Activated CD8-positive, alpha-beta memory T cell treated with anti-CD3 and anti-CD28 coated beads for 48 hours (primary cell): ENCODE data around the gene ACER3.
A peak's percentile ranks its signal among the peaks of the same experiment; 100 is the strongest.
"Not testable (repeated sequence)": the region's sequence is repeated elsewhere in the genome, so short reads cannot be mapped to it uniquely, and the experiment has no call there.

Experiments
- DNase-seq, 3 experiments: peaks; one replicate each; pipeline ENCODE4 v3.0.0-alpha.2; 2020; ENCODE audit warnings: low read depth in 2 of 3, low spot score in 2 of 3

ACER3 gene

GRCh38 chr11:77036398-77036797 lies 175.7 kb downstream of the ACER3 start:
- no peak for DNase-seq

DNA sequence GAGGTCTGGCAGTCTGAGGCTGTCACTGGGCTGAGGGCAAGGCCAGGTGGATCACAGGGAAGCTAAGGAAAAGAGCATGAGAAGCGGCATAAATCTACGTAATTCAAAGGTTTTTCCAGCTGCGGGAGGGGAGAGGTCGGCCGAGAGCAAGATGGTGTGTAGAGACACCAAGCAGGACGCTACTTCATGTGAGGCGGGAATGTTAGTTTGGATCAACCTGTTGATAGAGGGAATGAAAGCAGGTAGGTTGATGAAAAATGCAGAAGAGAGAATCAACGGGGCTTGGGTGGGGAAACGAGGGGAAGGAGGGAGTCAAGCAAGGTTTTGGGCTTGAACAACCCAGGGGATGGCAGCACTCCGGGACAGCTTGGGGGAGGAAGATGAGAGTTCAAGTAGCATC lies 176.3 kb downstream of the ACER3 start:
- DNase-seq: no peak

DNA sequence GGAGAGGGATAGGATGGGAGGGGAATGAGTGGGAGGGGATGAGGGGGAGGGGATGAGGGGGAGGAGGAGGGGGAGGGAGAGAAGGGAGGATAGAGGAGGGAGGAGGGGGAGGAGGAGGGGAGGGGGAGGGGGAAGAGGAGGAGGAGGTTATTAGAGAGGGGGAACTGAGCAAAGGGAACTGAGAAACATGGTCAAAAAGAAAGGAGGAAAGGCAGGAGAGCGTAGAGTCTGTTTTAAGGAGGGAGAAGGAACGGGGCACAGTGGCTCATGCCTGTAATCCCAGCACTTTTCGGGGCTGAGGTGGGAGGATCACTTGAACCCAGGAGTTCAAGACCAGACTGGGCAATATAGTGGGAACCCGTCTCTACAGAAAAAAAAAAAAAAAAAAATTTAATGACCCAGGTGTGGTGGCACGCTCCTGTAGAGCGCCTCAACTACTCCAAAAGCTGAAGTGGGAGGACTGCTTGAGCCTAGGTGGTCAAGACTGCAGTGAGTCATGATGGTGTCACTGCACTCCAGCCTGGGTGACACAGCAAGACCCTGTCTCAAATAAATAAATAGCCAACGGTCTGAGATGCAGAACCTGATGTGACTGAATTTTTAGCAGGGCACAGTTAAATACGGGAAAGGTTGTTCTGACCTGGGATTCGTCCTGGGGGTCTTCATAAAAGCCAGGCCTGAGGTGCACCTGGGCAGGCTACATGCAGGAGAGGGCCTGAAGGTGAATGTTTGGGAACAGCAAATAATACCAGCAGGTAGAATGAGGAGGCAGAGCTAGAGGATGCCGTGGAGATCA lies 177.5 kb downstream of the ACER3 start:
- no peak for DNase-seq

- no peak for DNase-seq
These were observed 178.2 kb downstream of the ACER3 start for GRCh38 chr11:77038825-77039326.

DNA sequence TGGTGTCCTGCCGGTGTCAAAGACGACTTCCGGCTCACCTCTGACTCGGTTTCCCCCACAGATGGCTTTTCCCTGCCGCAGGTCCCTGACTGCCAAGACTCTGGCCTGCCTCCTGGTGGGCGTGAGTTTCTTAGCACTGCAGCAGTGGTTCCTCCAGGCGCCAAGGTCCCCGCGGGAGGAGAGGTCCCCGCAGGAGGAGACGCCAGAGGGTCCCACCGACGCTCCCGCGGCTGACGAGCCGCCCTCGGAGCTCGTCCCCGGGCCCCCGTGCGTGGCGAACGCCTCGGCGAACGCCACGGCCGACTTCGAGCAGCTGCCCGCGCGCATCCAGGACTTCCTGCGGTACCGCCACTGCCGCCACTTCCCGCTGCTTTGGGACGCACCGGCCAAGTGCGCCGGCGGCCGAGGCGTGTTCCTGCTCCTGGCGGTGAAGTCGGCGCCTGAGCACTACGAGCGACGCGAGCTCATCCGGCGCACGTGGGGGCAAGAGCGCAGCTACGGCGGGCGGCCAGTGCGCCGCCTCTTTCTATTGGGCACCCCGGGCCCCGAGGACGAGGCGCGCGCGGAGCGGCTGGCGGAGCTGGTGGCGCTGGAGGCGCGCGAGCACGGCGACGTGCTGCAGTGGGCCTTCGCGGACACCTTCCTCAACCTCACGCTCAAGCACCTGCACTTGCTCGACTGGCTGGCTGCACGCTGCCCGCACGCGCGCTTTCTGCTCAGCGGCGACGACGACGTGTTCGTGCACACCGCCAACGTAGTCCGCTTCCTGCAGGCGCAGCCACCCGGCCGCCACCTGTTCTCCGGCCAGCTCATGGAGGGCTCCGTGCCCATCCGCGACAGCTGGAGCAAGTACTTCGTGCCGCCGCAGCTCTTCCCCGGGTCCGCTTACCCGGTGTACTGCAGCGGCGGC lies 179.0 kb downstream of the ACER3 start:
- DNase-seq: no peak

DNA sequence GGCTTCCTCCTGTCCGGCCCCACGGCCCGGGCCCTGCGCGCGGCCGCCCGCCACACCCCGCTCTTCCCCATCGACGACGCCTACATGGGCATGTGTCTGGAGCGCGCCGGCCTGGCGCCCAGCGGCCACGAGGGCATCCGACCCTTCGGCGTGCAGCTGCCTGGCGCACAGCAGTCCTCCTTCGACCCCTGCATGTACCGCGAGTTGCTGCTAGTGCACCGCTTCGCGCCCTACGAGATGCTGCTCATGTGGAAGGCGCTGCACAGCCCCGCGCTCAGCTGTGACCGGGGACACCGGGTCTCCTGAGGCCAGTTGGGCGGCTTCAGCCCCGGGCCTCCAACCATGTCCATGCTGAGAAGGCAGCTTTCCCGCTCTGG lies 179.7 kb downstream of the ACER3 start:
- DNase-seq: no peak

DNA sequence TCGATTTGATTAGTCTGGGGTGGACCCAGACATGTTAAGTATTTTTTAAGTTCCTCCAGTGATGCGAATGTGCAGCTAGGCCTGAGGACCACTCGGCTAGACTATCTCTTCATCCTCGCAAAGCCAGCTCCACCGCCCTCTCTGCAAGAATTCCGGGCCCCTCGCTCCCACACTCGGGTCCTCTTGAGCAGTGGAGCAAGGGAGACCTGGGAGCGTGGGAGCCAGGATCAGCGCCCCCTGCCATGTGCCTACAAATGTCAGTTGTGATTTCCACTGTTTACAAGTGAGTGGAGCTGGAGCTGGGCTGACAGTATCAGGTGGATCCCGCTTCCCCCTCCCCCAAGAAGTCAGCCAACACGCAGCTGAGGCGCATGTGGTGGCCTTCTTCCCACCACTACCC lies 180.2 kb downstream of the ACER3 start:
- DNase-seq: no peak

DNA sequence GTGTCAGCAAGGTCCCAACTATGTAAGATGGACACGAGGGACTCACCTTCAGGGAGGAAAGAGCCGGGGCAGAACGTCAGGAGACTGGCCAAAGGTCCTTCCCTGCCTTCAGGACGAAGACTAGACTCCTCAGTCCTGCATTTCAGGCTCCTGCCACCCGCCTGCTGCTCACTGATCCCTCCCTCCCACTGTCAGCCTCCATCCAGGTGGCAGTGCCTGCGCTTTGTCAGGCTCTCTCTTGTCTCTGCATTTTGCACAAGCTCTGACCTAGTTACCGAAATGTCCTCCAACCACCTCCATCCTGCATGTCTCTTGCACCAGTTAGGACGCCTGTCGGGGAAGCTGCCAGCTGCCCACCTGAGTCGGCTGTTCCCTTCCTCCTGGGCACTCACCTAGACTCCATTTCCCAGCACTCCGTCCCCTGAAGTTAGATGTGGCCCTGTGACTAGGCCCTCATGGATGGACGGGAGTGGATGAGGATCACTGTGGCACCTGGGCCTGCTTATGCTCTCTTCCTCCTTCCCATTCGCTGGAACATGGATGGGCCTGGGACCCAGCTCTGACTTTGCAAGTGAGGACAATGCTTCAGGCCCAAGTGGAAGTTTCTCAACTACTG lies 181.5 kb downstream of the ACER3 start:
- DNase-seq: no peak

DNA sequence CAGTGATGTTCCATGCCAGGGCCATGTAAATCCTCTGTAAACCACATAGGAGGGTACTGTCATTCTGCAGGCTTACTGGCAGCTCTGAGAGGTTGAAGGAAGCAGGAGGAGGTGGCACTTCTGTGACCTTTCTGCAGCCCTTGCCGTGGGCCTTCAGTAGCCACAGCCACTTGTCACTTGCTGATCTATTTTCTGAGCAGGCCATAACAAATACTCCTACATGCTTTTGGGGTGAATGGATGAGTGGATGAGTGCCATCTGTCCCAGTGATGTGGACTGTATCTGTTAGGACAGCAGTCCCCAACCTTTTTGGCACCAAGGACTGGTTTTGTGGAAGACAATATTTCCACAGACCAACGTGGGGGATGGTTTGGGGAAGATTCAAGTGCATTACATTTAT lies 183.6 kb downstream of the ACER3 start:
- no peak for DNase-seq

GRCh38 chr11:77044886-77045285 lies 184.2 kb downstream of the ACER3 start:
- DNase-seq: no peak

- DNase-seq: peak in 1 of 3 experiments; percentile 40
These were observed 185.4 kb downstream of the ACER3 start for GRCh38 chr11:77046060-77046501.

DNA sequence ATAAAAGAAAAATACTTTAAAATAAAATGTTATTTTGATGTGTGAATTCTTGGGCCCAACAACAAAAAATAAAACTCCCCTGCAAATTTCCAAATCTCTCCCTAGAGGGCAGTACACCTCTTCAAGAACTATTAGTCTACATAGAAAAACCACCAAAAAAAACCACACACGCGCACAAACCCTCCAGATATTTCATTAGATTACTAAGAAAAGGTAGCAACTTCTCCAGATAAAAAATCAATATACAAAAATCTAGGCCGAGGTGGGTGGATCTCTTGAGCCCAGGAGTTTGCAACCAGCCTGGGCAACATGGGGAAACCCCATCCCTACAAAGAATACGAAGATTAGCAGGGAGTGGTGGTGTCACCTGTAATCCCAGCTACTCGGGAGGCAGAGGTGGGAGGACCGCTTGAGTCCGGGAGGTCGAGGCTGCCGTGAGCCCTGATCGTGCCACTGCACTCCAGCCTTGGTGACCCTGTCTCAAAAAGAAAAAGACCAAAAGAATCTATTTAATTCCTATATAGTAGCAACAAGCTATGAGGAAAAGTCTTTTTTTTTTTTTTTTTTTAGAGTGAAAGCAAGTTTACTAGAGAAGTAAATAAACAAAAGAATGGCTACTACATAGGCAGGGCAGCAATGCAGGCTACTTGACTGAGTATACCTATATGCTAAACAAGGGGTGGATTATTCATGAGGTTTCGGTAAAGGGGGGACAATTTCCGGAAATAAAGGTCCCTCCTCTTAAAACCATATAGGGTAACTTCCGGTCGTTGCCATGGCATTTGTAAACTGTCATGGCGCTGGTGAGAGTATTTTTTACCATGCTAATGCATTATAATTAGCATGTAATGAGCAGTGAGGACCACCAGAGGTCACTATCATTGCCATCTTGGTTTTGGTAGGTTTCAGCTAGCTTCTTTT lies 186.5 kb downstream of the ACER3 start:
- DNase-seq: peak in 1 of 3 experiments; percentile 45

DNA sequence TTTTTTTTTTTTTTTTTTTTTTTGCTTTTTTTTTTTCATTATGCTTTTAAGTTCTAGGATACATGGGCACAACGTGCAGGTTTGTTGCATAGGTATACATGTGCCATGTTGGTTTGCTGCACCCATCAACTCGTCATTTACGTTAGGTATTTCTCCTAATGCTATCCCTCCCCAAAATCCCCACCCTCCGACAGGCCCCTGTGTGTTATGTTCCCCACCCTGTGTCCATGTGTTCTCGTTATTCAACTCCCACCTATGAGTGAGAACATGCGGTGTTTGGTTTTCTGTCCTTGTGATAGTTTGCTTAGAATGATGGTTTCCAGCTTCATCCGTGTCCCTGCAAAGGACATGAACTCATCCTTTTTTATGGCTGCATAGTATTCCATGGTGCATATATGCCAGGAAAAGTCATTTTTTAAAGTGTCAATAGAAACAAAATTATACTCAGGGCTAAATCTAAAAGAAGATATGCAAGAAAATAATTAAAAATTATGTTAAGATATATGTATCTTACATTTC lies 187.3 kb downstream of the ACER3 start:
- not testable (repeated sequence) for DNase-seq

DNA sequence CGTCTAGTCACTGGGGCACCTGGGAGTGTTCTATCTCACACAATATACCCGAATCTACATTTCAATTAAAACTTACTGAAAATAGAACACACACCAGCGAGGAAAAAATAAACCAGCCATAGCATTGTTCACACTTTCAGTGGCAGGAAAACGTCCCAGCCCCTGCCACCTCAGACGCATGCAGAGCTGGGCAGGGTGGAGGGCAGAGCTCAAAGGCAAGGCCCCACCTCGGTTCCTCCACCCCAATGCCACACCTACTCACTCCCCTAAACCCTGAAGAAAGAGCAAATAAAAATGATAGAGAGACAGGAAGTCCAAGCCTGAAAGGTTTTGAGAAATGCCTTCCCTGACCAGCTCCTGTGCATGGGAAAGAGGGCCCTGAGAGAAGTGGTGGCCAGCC lies 188.3 kb downstream of the ACER3 start:
- DNase-seq: no peak

DNA sequence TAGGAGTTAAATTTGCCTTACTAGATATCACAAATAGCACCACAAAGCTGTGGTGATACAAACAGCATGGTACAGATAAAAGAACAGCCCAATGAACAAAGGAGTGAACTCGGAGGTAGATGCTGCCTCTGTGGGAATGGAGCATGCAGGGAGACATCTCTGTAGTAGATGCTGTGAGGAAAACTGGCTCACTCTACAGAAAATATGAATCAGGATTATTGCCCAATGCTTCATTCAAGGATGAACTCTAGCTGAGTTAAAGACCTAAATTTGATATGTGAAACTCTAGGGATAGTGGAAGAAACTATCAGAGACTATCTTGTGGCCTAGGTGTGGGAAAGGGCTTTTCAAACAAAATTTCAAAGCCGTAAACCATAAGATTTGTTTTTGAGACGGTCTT lies 190.8 kb downstream of the ACER3 start:
- no peak for DNase-seq

DNA sequence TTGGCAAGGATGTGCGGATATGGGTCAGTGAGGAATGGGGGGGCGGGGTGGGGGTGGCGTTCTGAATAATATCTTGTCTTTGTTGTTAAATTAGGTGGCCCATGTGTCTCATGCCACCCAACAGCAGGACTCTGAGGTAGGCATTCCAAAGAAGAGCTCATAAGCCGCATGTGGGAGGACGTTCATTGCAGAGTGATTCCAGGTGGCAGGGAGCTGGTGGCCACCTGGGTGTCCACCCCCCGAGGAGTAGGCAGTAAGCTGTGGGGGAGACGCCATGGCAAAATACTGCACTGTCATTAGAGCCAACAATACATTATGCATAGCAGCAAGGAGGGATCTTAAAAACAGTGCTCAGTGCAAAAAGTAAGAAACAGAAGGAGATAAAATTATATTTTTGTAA lies 191.8 kb downstream of the ACER3 start:
- no peak for DNase-seq

DNA sequence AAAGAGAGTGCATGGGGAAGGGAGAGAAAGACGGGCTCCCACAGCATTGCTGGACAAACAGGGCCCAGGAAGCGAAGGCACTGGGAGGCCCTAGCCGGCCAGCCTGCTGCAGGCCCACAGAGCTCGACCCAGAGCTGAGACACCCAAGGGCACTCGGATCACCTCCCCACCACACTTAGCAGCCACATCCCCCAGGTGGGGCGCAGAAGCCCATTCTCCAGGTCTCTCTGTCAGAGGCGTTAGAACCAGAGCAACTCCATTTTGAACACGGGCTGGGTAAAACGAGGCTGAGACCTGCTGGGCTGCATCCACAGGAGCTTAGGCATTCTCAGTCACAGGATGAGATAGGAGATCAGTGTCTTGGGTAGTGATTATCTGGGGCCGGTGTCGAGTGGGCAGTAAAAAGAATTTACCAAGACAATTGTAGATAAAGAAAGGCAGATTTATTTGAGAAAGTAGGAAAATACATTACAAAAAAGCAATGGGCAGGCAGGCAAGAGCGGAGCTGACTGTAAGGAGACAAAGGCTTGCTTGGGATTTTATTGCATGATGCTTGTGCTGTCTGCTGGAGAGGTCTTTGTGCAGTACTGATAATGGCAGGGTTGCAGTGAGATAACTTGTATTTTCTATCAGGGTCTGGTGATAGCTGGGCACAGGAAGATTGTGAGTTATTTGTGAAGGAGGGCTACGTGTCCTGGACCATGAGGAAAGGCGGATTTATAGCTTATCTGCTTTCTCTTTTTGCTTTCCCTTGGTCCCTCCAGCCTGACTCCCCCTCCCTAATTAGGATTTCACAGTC lies 192.7 kb downstream of the ACER3 start:
- DNase-seq: no peak

DNA sequence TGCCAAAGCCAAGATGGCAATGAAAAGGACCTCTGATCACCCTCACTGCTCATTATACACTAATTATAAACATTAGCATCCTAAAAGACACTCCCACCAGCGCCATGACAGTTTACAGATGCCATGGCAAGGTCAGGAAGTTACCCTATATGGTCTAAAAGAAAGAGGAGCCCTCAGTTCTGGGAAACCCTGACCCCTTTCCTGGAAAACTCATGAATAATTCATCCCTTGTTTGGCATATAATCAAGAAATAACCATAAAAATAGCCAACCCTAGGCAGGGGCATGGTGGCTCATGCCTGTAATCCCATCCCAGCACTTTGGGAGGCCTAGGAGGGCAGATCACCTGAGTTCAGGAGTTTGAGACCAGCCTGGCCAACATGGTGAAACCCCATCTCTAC lies 193.4 kb downstream of the ACER3 start:
- no peak for DNase-seq

DNA sequence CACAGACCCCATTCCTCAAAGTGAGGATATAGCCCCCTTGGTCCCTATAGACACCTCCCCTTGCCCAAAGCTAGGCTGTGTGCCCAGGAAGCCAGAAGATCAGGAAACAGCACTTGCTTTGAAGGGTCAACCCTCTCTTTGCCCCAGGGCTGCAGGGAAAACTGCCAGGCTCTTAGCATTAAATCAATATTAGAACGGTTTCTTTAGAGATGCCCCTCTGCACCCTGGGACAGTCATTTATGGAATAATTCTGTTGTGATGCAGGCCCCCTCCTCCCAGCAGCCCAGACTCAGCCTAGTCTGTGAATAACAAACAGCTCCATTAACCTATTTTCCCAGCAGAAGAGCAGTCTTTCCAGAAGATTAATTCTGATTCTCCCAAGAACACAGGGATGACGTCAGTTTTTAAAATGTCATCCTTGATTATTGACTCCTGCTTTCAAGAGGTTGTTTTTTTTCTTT lies 194.4 kb downstream of the ACER3 start:
- DNase-seq: no peak
